Naive thymus-derived CD4-positive, alpha-beta T cell (primary cell): ENCODE results near the gene SET. TPM values are rescaled to one million over a fixed set of nuclear protein-coding genes. Genes with fewer than 3 reads are reported as not detected.

Source experiments
- ATAC-seq: fragments of 150-1000 bp; cut with Tn5 transposase; 2 replicates; pipeline ENCODE4 v1.10.0; 2021; ENCODE audit warnings: mild to moderate bottlenecking, moderate library complexity
- CTCF ChIA-PET: fragments of 350-600 bp; sonication (Branson Sonifier 250); formaldehyde crosslinking; loops from one replicate; lab custom pipeline; 2021; ENCODE audit warnings: antibody characterized with exemption; lab: Charles Lee
- POLR2A ChIA-PET: fragments of 350-600 bp; sonication (Branson Sonifier 250); formaldehyde crosslinking; loops from one replicate; lab custom pipeline; 2021; ENCODE audit warnings: antibody characterized with exemption, inconsistent platforms; lab: Charles Lee
- DNase-seq, 9 donors: peaks; one replicate each; pipeline versions ENCODE4 v3.0.0 to v3.0.0-alpha.2; 2020 to 2022; ENCODE audit warnings: mixed read lengths in 1 of 9
- H3K27ac ChIP-seq: one replicate; pipeline ENCODE4 v1.7.0; 2013; ENCODE audit warnings: mild to moderate bottlenecking, low read depth, low read length, moderate library complexity
- H3K27me3 ChIP-seq, 2 donors: one replicate each; pipeline ENCODE4 v1.7.0; 2013; ENCODE audit warnings: low read length in 2 of 2, mild to moderate bottlenecking in 2 of 2, moderate library complexity in 2 of 2; ENCODE audit not compliant: control insufficient read depth in 2 of 2, insufficient read depth in 2 of 2
- H3K36me3 ChIP-seq, 3 experiments: 1 replicate in 2 of 3; 2 replicates in 1 of 3; pipeline ENCODE4 v1.7.0; 2013; ENCODE audit warnings: low read length in 3 of 3, mild to moderate bottlenecking in 3 of 3, moderate library complexity in 1 of 3; ENCODE audit not compliant: insufficient read depth in 3 of 3, control insufficient read depth in 2 of 3
- H3K4me1 ChIP-seq, 2 donors: one replicate each; pipeline ENCODE4 v1.7.0; 2013; ENCODE audit warnings: low read length in 2 of 2, mild to moderate bottlenecking in 2 of 2, moderate library complexity in 1 of 2; ENCODE audit not compliant: control insufficient read depth in 2 of 2, insufficient read depth in 2 of 2
- H3K4me3 ChIP-seq: 2 replicates; pipeline ENCODE4 v1.7.0; 2013; ENCODE audit warnings: mild to moderate bottlenecking, low read length
- H3K9me3 ChIP-seq, 3 experiments: 1 replicate in 2 of 3; 2 replicates in 1 of 3; pipeline ENCODE4 v1.7.0; 2013; ENCODE audit warnings: low read length in 3 of 3; ENCODE audit not compliant: control insufficient read depth in 2 of 3
- H3K27ac Mint-ChIP-seq, 9 donors: one replicate each; pipeline ENCODE4 v1.8.0; 2020 to 2022; ENCODE audit warnings: mixed read lengths in 9 of 9, mild to moderate bottlenecking in 8 of 9, moderate library complexity in 5 of 9, inconsistent platforms in 2 of 9
- H3K27me3 Mint-ChIP-seq, 5 donors: one replicate each; pipeline ENCODE4 v1.8.0; 2021 to 2022; ENCODE audit warnings: mixed read lengths in 5 of 5, mild to moderate bottlenecking in 1 of 5
- H3K36me3 Mint-ChIP-seq, 5 donors: one replicate each; pipeline ENCODE4 v1.8.0; 2020 to 2022; ENCODE audit warnings: mixed read lengths in 5 of 5, mild to moderate bottlenecking in 3 of 5, inconsistent platforms in 1 of 5
- H3K4me1 Mint-ChIP-seq, 7 donors: one replicate each; pipeline ENCODE4 v1.8.0; 2020 to 2022; ENCODE audit warnings: mixed read lengths in 7 of 7, mild to moderate bottlenecking in 3 of 7, inconsistent platforms in 1 of 7
- H3K4me3 Mint-ChIP-seq, 10 donors: one replicate each; pipeline ENCODE4 v1.8.0; 2020 to 2022; ENCODE audit warnings: mild to moderate bottlenecking in 10 of 10, mixed read lengths in 10 of 10, moderate library complexity in 6 of 10, inconsistent platforms in 2 of 10
- H3K9me3 Mint-ChIP-seq, 11 donors: one replicate each; pipeline ENCODE4 v1.8.0; 2020 to 2022; ENCODE audit warnings: mixed read lengths in 11 of 11, mild to moderate bottlenecking in 4 of 11, inconsistent platforms in 1 of 11, moderate library complexity in 1 of 11
- intact Hi-C, 2 donors: fragments of 100-400 bp; cut with micrococcal nuclease; formaldehyde crosslinking; loops; one replicate each; pipeline ENCODE4 v1.15.1; 2023
- polyA plus RNA-seq, 2 donors: library from polyadenylated mRNA; unstranded; fragments of 300-500 nt; fragmentation: Illumina TruSeq; gene quantifications; one replicate each; pipeline ENCODE4 v1.2.3, GENCODE V29; 2021
- total RNA-seq, 6 experiments: library from RNA in 5 of 6; stranded (reverse) in 5 of 6; gene quantifications; 1 replicate in 5 of 6; 2 replicates in 1 of 6; pipeline ENCODE4 v1.2.3 and lab custom pipeline; 2021 to 2026

Gene SET
- total and polyA plus RNA-seq, 7 experiments from 2014 or later = 133 to 488 (median 227) TPM

DNA sequence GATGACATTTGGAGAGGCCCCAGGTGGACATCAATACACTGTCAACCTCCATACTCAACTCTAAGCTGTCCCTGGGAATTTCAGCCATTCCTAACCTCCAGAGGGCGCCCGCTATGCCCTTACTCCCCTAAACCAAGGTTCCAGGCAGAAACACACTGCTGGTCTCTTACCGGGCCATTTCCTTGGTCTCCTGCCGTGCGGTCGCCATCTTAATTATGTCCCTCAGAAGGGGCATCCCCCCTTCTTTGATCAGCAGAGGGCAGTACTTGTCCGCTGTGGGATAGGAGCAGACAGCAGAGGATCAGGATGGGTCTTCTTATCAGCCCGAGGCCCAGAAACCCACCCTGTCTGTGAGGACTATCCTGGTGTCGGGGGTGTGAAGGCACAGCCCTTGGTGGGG lies 44.2 kb downstream of the SET start:
- intact Hi-C loops = no loop called here
- CTCF ChIA-PET = no interaction called here
- Mint-ChIP-seq H3K36me3 (peaks cover 2 to 12% (median 11%) of the 10 kb centered on the region in 5 donors), H3K4me3 (no peak overlapping the region), H3K27me3 (no peaks in the 10 kb centered on the region), H3K4me1 (peaks cover 0 to 8% (median 0%) of the 10 kb centered on the region in 7 donors), H3K9me3 (no peaks in the 10 kb centered on the region), H3K27ac (peak overlapping the region in 2 of 9 donors; percentile 15 to 28)
- Histone ChIP-seq H3K9me3 (no peaks in the 10 kb centered on the region), H3K27me3 (no peaks in the 10 kb centered on the region), H3K4me1 (peaks cover 0 to 1% of the 10 kb centered on the region in 2 donors), H3K4me3 (no peak overlapping the region), H3K36me3 (peaks cover 0 to 53% (median 7%) of the 10 kb centered on the region in 3 experiments), H3K27ac (no peak overlapping the region)
- DNase-seq (no peak), ATAC-seq (peak; percentile 40)
- POLR2A ChIA-PET = interaction anchor here (0.8 kb wide), 1 partner anchor 9 kb away, joined by 4 read pairs; the partner anchor contains the start of gene ZDHHC12

DNA sequence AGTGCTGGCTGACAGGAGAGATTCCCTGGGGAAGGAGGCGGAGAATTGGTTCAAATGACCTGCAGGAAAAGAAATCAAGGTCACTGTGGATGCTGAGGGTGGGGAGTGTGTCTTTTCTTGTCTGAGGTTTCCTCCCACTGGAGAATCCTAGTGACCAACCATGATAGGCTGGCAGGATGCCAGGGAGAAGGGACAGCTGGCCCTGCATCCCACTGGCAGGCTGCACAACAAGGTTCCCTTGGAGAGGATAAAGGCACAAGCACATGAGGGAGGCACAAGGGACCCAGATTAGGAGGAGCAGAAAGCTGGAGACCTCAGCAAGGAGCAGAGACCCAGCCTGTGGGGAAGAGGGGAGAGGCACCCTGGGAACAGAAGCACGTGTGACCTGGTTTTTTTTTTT lies 46.4 kb downstream of the SET start:
- ChIA-PET CTCF (no interaction called here), POLR2A (interaction anchor here (1.5 kb wide), 1 partner anchor 36 kb away, joined by 3 read pairs; no protein-coding TSS in a partner anchor)
- no peaks in the 10 kb centered on the region for H3K27me3 ChIP-seq
- DNase-seq = no peak
- intact Hi-C loops = no loop called here
- no peak overlapping the region for H3K27ac ChIP-seq
- peaks cover 0 to 60% (median 14%) of the 10 kb centered on the region in 3 experiments for H3K36me3 ChIP-seq
- H3K36me3 Mint-ChIP-seq = peaks cover 2 to 18% (median 11%) of the 10 kb centered on the region in 5 donors
- H3K4me1 ChIP-seq = no peaks in the 10 kb centered on the region
- no peak for ATAC-seq
- no peak overlapping the region for H3K4me3 Mint-ChIP-seq
- H3K27ac Mint-ChIP-seq = peak overlapping the region in 2 of 9 donors; percentile 67 to 72
- H3K4me3 ChIP-seq = no peak overlapping the region
- H3K27me3 Mint-ChIP-seq = no peaks in the 10 kb centered on the region
- H3K9me3 ChIP-seq = no peaks in the 10 kb centered on the region
- H3K4me1 Mint-ChIP-seq = peaks cover 0 to 3% (median 0%) of the 10 kb centered on the region in 7 donors
- no peaks in the 10 kb centered on the region for H3K9me3 Mint-ChIP-seq

DNA sequence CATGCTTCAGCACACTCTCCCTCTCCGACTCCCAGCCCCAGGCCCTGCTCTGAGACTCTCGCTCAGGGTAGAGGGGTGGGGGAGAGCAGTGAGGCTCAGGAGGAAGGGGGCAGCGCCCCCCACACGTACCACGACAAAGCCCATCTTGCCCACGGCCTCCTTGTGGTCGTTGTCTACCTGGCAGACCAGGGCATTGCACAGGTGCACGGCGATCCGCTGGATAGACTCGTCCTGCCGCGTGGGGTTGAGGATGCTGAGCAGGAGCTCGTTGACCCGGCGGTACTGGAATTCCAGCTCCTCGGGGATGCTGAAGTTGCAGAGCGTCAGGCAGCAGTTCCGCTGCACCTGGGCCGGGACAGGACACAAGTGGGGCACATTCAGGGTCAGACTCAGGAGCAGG lies 53.4 kb downstream of the SET start:
- Histone ChIP-seq H3K4me1 (no peaks in the 10 kb centered on the region), H3K4me3 (no peak overlapping the region), H3K27me3 (no peaks in the 10 kb centered on the region), H3K36me3 (peaks cover 0 to 31% (median 19%) of the 10 kb centered on the region in 3 experiments), H3K9me3 (no peaks in the 10 kb centered on the region), H3K27ac (no peak overlapping the region)
- peaks cover 0 to 24% (median 2%) of the 10 kb centered on the region in 5 donors for H3K36me3 Mint-ChIP-seq
- H3K9me3 Mint-ChIP-seq = no peaks in the 10 kb centered on the region
- no peak for ATAC-seq
- intact Hi-C loops = no loop called here
- no peak overlapping the region for H3K4me3 Mint-ChIP-seq
- POLR2A ChIA-PET = interaction anchor here (0.9 kb wide), 1 partner anchor 10 kb away, joined by 3 read pairs; no protein-coding TSS in a partner anchor
- H3K27ac Mint-ChIP-seq = no peak overlapping the region
- peaks cover 0 to 4% (median 0%) of the 10 kb centered on the region in 7 donors for H3K4me1 Mint-ChIP-seq
- no peaks in the 10 kb centered on the region for H3K27me3 Mint-ChIP-seq
- DNase-seq = no peak
- CTCF ChIA-PET = interaction anchor here (0.6 kb wide), 1 partner anchor 122 kb away, joined by 3 read pairs; no protein-coding TSS in a partner anchor

DNA sequence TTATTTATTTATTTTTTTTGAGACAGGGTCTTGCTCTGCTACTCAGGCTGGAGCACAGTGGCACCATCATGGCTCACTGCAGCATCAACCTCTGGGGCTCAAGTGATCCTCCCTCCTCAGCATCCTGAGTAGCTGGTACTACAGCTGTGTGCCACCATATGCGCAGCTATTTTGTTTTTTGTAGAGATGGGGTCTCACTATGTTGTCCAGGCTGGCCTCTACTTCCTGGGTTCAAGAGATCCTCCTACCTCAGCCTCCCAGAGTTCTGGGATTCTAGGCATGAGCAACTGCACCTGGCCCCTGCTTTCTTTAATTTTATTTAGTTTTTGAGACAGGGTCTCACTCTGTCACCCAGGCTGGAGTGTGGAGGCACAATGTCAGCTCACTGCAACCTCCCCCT lies 54.4 kb downstream of the SET start:
- no peaks in the 10 kb centered on the region for H3K9me3 Mint-ChIP-seq
- ChIA-PET POLR2A (no interaction called here), CTCF (interaction anchor here (0.6 kb wide), 1 partner anchor 79 kb away, joined by 3 read pairs; no protein-coding TSS in a partner anchor)
- Histone ChIP-seq H3K4me3 (no peak overlapping the region), H3K27me3 (no peaks in the 10 kb centered on the region), H3K4me1 (no peaks in the 10 kb centered on the region), H3K36me3 (peaks cover 0 to 30% (median 20%) of the 10 kb centered on the region in 3 experiments), H3K27ac (no peak overlapping the region), H3K9me3 (no peaks in the 10 kb centered on the region)
- H3K36me3 Mint-ChIP-seq = peaks cover 0 to 21% (median 1%) of the 10 kb centered on the region in 5 donors
- intact Hi-C loops = no loop called here
- peaks cover 0 to 4% (median 0%) of the 10 kb centered on the region in 7 donors for H3K4me1 Mint-ChIP-seq
- DNase-seq = no peak
- no peak for ATAC-seq
- no peaks in the 10 kb centered on the region for H3K27me3 Mint-ChIP-seq
- no peak overlapping the region for H3K4me3 Mint-ChIP-seq
- no peak overlapping the region for H3K27ac Mint-ChIP-seq

Other genes with a start within 250 kb of the SET start
- 10 to 100 TPM; 25.0 to 52.8 (median 30.2) TPM for gene ODF2, start 233.2 kb upstream of the SET start, total RNA-seq
- gene ODF2, start 233.2 kb upstream of the SET start, polyA plus RNA-seq = 10 to 100 TPM; 15.7 to 28.8 TPM
- gene GLE1, start 184.5 kb upstream of the SET start, total RNA-seq = 10 to 100 TPM; 14.2 to 46.5 (median 30.5) TPM
- 10 to 100 TPM; 21.2 to 34.5 TPM for gene GLE1, start 184.5 kb upstream of the SET start, polyA plus RNA-seq
- gene SPTAN1, start 136.6 kb upstream of the SET start, total RNA-seq = 100 to 1,000 TPM; 336 to 433 (median 375) TPM
- 100 to 1,000 TPM in 1 of 2 donors, 10 to 100 TPM in 1; 46.6 to 156 TPM for gene SPTAN1, start 136.6 kb upstream of the SET start, polyA plus RNA-seq
- 10 to 100 TPM in 1 of 5 experiments, 1 to 10 TPM in 4; 2.5 to 41.7 (median 3.8) TPM for gene DYNC2I2, start 32.4 kb upstream of the SET start, total RNA-seq
- 1 to 10 TPM; 1.4 to 2.5 TPM for gene DYNC2I2, start 32.4 kb upstream of the SET start, polyA plus RNA-seq
- 10 to 100 TPM in 1 of 5 experiments, 1 to 10 TPM in 4; 1.1 to 11.7 (median 1.6) TPM for gene PKN3, start 13.3 kb downstream of the SET start, total RNA-seq
- 1 to 10 TPM in 1 of 2 donors, under 1 TPM in 1; 0.93 to 1.1 TPM for gene PKN3, start 13.3 kb downstream of the SET start, polyA plus RNA-seq
- gene ZDHHC12, start 34.9 kb downstream of the SET start, total RNA-seq = 10 to 100 TPM; 21.2 to 70.3 (median 25.7) TPM
- gene ZDHHC12, start 34.9 kb downstream of the SET start, polyA plus RNA-seq = 10 to 100 TPM; 63.2 to 74.2 TPM
- gene ZER1, start 82.7 kb downstream of the SET start, total RNA-seq = 10 to 100 TPM; 22.7 to 51.2 (median 34.7) TPM
- gene ZER1, start 82.7 kb downstream of the SET start, polyA plus RNA-seq = 10 to 100 TPM; 37.6 to 57.7 TPM
- 10 to 100 TPM; 21.0 to 35.2 (median 24.9) TPM for gene TBC1D13, start 98.0 kb downstream of the SET start, total RNA-seq
- gene TBC1D13, start 98.0 kb downstream of the SET start, polyA plus RNA-seq = 10 to 100 TPM; 18.6 to 43.5 TPM
- gene ENDOG, start 129.3 kb downstream of the SET start, total RNA-seq = 10 to 100 TPM in 4 of 5 experiments, 1 to 10 TPM in 1; 9.4 to 18.3 (median 14.7) TPM
- 10 to 100 TPM; 17.0 to 36.7 TPM for gene ENDOG, start 129.3 kb downstream of the SET start, polyA plus RNA-seq
- 10 to 100 TPM; 38.9 to 83.6 (median 65.2) TPM for gene SPOUT1, start 140.6 kb downstream of the SET start, total RNA-seq
- 10 to 100 TPM; 32.1 to 42.0 TPM for gene SPOUT1, start 140.6 kb downstream of the SET start, polyA plus RNA-seq
- gene KYAT1, start 192.7 kb downstream of the SET start, total RNA-seq = 10 to 100 TPM in 4 of 5 experiments, 1 to 10 TPM in 1; 7.2 to 18.2 (median 14.8) TPM
- gene KYAT1, start 192.7 kb downstream of the SET start, polyA plus RNA-seq = 10 to 100 TPM in 1 of 2 donors, 1 to 10 TPM in 1; 9.8 to 14.2 TPM
- gene LRRC8A, start 192.9 kb downstream of the SET start, total RNA-seq = 10 to 100 TPM; 31.3 to 48.8 (median 34.5) TPM
- gene LRRC8A, start 192.9 kb downstream of the SET start, polyA plus RNA-seq = 10 to 100 TPM; 24.2 to 54.0 TPM
- 1 to 10 TPM; 1.1 to 3.2 (median 3.1) TPM for gene PHYHD1, start 231.8 kb downstream of the SET start, total RNA-seq
- 1 to 10 TPM; 3.0 to 5.1 TPM for gene PHYHD1, start 231.8 kb downstream of the SET start, polyA plus RNA-seq